ENCODE measurements around the gene TMCO6.

- TF ChIP-seq EZH2phosphoT487 (IDR thresholded peaks at IDR 0.05; ENCODE audit: borderline replicate concordance, low read length), result no peak
- no peak for TF ChIP-seq CTCF (IDR thresholded peaks at IDR 0.05; ENCODE audit: low read depth, low read length, poor library complexity, severe bottlenecking)
These were observed 30.5 kb upstream of the TMCO6 start for GRCh38 chr5:140608722-140609121.
